H1 (cell line): ENCODE results near the gene CD164. TPM values are rescaled to one million over a fixed set of nuclear protein-coding genes. Genes with fewer than 3 reads are reported as not detected.

Experiments used
- CTCF ChIA-PET: fragments of 300-600 bp; sonication (Branson Sonifier 250); formaldehyde crosslinking; loops from one replicate; lab custom pipeline; 2021; ENCODE audit not compliant: partially characterized antibody; lab: Charles Lee
- POLR2A ChIA-PET: fragments of 300-600 bp; sonication (Branson Sonifier 250); formaldehyde crosslinking; loops from one replicate; lab custom pipeline; 2021; ENCODE audit warnings: inconsistent platforms; ENCODE audit not compliant: partially characterized antibody; lab: Charles Lee
- DNase-seq, 2 experiments: peaks; one replicate each; pipeline versions ENCODE4 v3.0.0 to v3.0.0-alpha.2; 2010 to 2022; ENCODE audit warnings: low spot score in 2 of 2, low read depth in 1 of 2, mixed read lengths in 1 of 2
- FAIRE-seq: peaks from 2 replicates; lab custom pipeline; 2011; peaks lifted over from hg19 to GRCh38; lab: Jason Lieb, UNC
- H2AFZ ChIP-seq: 2 replicates; pipeline ENCODE4 v1.8.1; 2012; ENCODE audit warnings: low read length, inconsistent platforms
- H2AK5ac ChIP-seq: 2 replicates; pipeline ENCODE4 v1.6.1; 2013; ENCODE audit warnings: low read depth, low read length
- H2BK120ac ChIP-seq: replicated peaks from 2 replicates; pipeline ENCODE3; 2013; ENCODE audit warnings: low read depth, low read length, inconsistent platforms
- H2BK12ac ChIP-seq: 2 replicates; pipeline ENCODE4 v1.6.1; 2013; ENCODE audit warnings: low read depth, low read length
- H2BK15ac ChIP-seq: 2 replicates; pipeline ENCODE4 v1.6.1; 2013; ENCODE audit warnings: low read length
- H2BK20ac ChIP-seq: 2 replicates; pipeline ENCODE4 v1.6.1; 2013; ENCODE audit warnings: low read length
- H2BK5ac ChIP-seq: 2 replicates; pipeline ENCODE4 v1.6.1; 2013; ENCODE audit warnings: low read depth, low read length
- H3K14ac ChIP-seq: 2 replicates; pipeline ENCODE4 v1.6.1; 2013; ENCODE audit warnings: inconsistent platforms; ENCODE audit not compliant: insufficient read length
- H3K18ac ChIP-seq: 2 replicates; pipeline ENCODE4 v1.6.1; 2013; ENCODE audit warnings: low read length; ENCODE audit errors: extremely low read depth
- H3K23ac ChIP-seq: 2 replicates; pipeline ENCODE4 v1.6.1; 2013; ENCODE audit warnings: inconsistent platforms; ENCODE audit not compliant: insufficient read length
- H3K23me2 ChIP-seq: 2 replicates; pipeline ENCODE4 v1.6.1; 2013; ENCODE audit warnings: low read depth, low read length
- H3K27ac ChIP-seq: 2 replicates; pipeline ENCODE4 v1.6.1; 2011; ENCODE audit warnings: low read depth, low read length, inconsistent platforms
- H3K27me3 ChIP-seq, 4 experiments: replicated peaks in 1 of 4; 1 replicate in 1 of 4; 2 replicates in 3 of 4; pipeline versions ENCODE4 v1.6.1 to v1.8.1; 2011 to 2013; ENCODE audit warnings: low read length in 3 of 4, mild to moderate bottlenecking in 3 of 4, inconsistent platforms in 2 of 4, mixed read lengths in 2 of 4, moderate library complexity in 1 of 4; ENCODE audit not compliant: control insufficient read depth in 3 of 4, insufficient read depth in 3 of 4; ENCODE audit errors: extremely low read depth in 1 of 4
- H3K36me3 ChIP-seq, 4 experiments: 2 replicates each; pipeline versions ENCODE4 v1.6.1 to v1.8.1; 2011 to 2013; ENCODE audit warnings: mild to moderate bottlenecking in 4 of 4, low read length in 3 of 4, moderate library complexity in 2 of 4, control low read depth in 1 of 4, inconsistent platforms in 1 of 4; ENCODE audit not compliant: insufficient read depth in 4 of 4, control insufficient read depth in 2 of 4
- H3K4ac ChIP-seq: replicated peaks from 2 replicates; pipeline ENCODE3; 2013; ENCODE audit warnings: low read length, low read depth, mixed read lengths, inconsistent platforms; ENCODE audit not compliant: insufficient read length
- H3K4me1 ChIP-seq, 4 experiments: replicated peaks in 1 of 4; 1 replicate in 1 of 4; 2 replicates in 3 of 4; pipeline versions ENCODE4 v1.6.1 to v1.8.1; 2011 to 2013; ENCODE audit warnings: low read length in 3 of 4, inconsistent platforms in 2 of 4, mixed read lengths in 1 of 4; ENCODE audit not compliant: insufficient read depth in 4 of 4, control insufficient read depth in 3 of 4
- H3K4me2 ChIP-seq, 2 experiments: 2 replicates each; pipeline versions ENCODE4 v1.6.1 to v1.8.1; 2011 to 2013; ENCODE audit warnings: low read depth in 2 of 2, low read length in 2 of 2, control low read depth in 1 of 2, inconsistent platforms in 1 of 2, mild to moderate bottlenecking in 1 of 2; ENCODE audit not compliant: insufficient read depth in 1 of 2
- H3K4me3 ChIP-seq, 4 experiments: fragments of 200-600, 300-600 bp in 1 of 4; sonication (generic), shearing (Covaris generic), sonication (Bioruptor Twin) in 1 of 4; 2 replicates each; pipeline versions ENCODE4 v1.5.1 to v1.8.1; 2011 to 2016; ENCODE audit warnings: low read length in 4 of 4, low read depth in 3 of 4, control low read depth in 2 of 4, inconsistent platforms in 2 of 4, mild to moderate bottlenecking in 2 of 4, mixed read lengths in 1 of 4, moderate library complexity in 1 of 4; ENCODE audit not compliant: insufficient read depth in 2 of 4; ENCODE audit errors: extremely low read depth in 1 of 4
- H3K56ac ChIP-seq: replicated peaks from 2 replicates; pipeline ENCODE3; 2013; ENCODE audit warnings: low read depth, mild to moderate bottlenecking, mixed read lengths, low read length, inconsistent platforms; ENCODE audit not compliant: insufficient read length
- H3K79me1 ChIP-seq: 2 replicates; pipeline ENCODE4 v1.6.1; 2013; ENCODE audit warnings: low read depth, low read length, control low read depth
- H3K79me2 ChIP-seq, 2 experiments: 2 replicates each; pipeline versions ENCODE4 v1.6.1 to v1.8.1; 2012 to 2013; ENCODE audit warnings: low read length in 2 of 2, mild to moderate bottlenecking in 2 of 2, inconsistent platforms in 1 of 2; ENCODE audit not compliant: insufficient read depth in 2 of 2, control insufficient read depth in 1 of 2
- H3K9ac ChIP-seq, 4 experiments: replicated peaks in 1 of 4; 1 replicate in 1 of 4; 2 replicates in 3 of 4; pipeline versions ENCODE4 v1.6.1 to v1.8.1; 2011 to 2013; ENCODE audit warnings: low read depth in 3 of 4, low read length in 3 of 4, control low read depth in 2 of 4, mild to moderate bottlenecking in 2 of 4, moderate library complexity in 2 of 4, inconsistent platforms in 1 of 4; ENCODE audit errors: extremely low read depth in 1 of 4
- H3K9me3 ChIP-seq, 2 experiments: 2 replicates each; pipeline versions ENCODE4 v1.6.1 to v1.8.1; 2012 to 2013; ENCODE audit warnings: mild to moderate bottlenecking in 2 of 2, moderate library complexity in 2 of 2, control low read depth in 1 of 2, inconsistent platforms in 1 of 2, low read depth in 1 of 2, low read length in 1 of 2, mixed read lengths in 1 of 2; ENCODE audit not compliant: insufficient read depth in 2 of 2
- H4K20me1 ChIP-seq, 2 experiments: replicated peaks in 1 of 2; 2 replicates each; pipeline versions ENCODE3 to v1.8.1; 2011 to 2013; ENCODE audit warnings: inconsistent platforms in 2 of 2, low read length in 2 of 2, mild to moderate bottlenecking in 1 of 2; ENCODE audit not compliant: insufficient read depth in 2 of 2, control insufficient read depth in 1 of 2
- H4K5ac ChIP-seq: 2 replicates; pipeline ENCODE4 v1.6.1; 2013; ENCODE audit warnings: low read length, low read depth, mixed read lengths, inconsistent platforms; ENCODE audit not compliant: insufficient read length
- H4K8ac ChIP-seq: 2 replicates; pipeline ENCODE4 v1.8.0; 2013; ENCODE audit warnings: mild to moderate bottlenecking, moderate library complexity, low read length, inconsistent platforms; ENCODE audit not compliant: insufficient read depth; ENCODE audit errors: extremely low read depth
- H4K91ac ChIP-seq: replicated peaks from 2 replicates; pipeline ENCODE3; 2013; ENCODE audit warnings: low read length, mixed read lengths, inconsistent platforms; ENCODE audit not compliant: insufficient read length
- CBX5 ChIP-seq: fragments of 300-800, 300-1000 bp; sonication (generic); IDR thresholded peaks from 2 replicates; pipeline ENCODE4 v1.7.1; 2016; ENCODE audit warnings: antibody characterized with exemption, low read length, low read depth
- WGBS, 2 experiments: shearing (Covaris generic) in 1 of 2; methylation state at CpG; one replicate each; pipeline versions ENCODE4 v1.1.6 to v1.1.7; 2013 to 2015; ENCODE audit warnings: low lambda C conversion rate in 2 of 2, mixed read lengths in 2 of 2, inconsistent platforms in 1 of 2, low coverage in 1 of 2, missing lambda C conversion rate in 1 of 2; ENCODE audit not compliant: insufficient replicate concordance in 2 of 2, insufficient coverage in 1 of 2, insufficient read length in 1 of 2; ENCODE audit errors: extremely low coverage in 1 of 2, missing lambda C conversion rate in 1 of 2; 5-methylcytosine and 5-hydroxymethylcytosine counted together
- polyA plus RNA-seq, 7 experiments: library from polyadenylated mRNA; depleted of rRNA in 3 of 7; stranded (reverse) in 5 of 7; unstranded in 2 of 7; fragments of >200 nt in 5 of 7; fragments of 200-250 nt in 2 of 7; gene quantifications; 1 replicate in 5 of 7; 2 replicates in 1 of 7; 4 replicates in 1 of 7; pipeline versions ENCODE4 v1.2.1 to v1.2.3, GENCODE V29; 2011 to 2013; ENCODE audit warnings: missing spikeins in 2 of 7, mixed read lengths in 2 of 7
- total RNA-seq: library from RNA; stranded (reverse); fragmentation: NEBNext Ultra II Directional; extraction: Animal tissue kit (Norgen Biotek cat#: 25700); gene quantifications from 2 replicates; pipeline ENCODE4 v1.2.1, GENCODE V29; 2021

Gene CD164
- total and polyA plus RNA-seq, 2 of the 8 experiments (the other 6 are each of a cell fraction or from before 2014, with no cell fraction given), result 69.3 to 94.3 TPM

GRCh38 chr6:109356237-109356636 is 26.0 kb downstream of the CD164 start:
- H3K23ac ChIP-seq, result no peak overlapping the region
- no peak overlapping the region for H2BK120ac ChIP-seq
- CTCF ChIA-PET, result interaction anchor here (0.7 kb wide), 1 partner anchor 153 kb away, joined by 3 read pairs; no protein-coding TSS in a partner anchor
- peaks cover 7 to 16% of the 10 kb centered on the region in 2 experiments; a peak in 1 of 4 replicates for H3K9me3 ChIP-seq
- no peak overlapping the region for H2BK20ac ChIP-seq
- no peak overlapping the region for H3K18ac ChIP-seq
- no peak overlapping the region for H3K27ac ChIP-seq
- FAIRE-seq, result no peak
- no peaks in the 10 kb centered on the region for H3K79me2 ChIP-seq
- no peak overlapping the region for H3K4me3 ChIP-seq
- DNase-seq, result no peak
- H4K20me1 ChIP-seq, result no peaks in the 10 kb centered on the region
- H4K5ac ChIP-seq, result no peak overlapping the region
- no peak overlapping the region for H2BK5ac ChIP-seq
- no peaks in the 10 kb centered on the region for H3K27me3 ChIP-seq
- no peak overlapping the region for H3K4ac ChIP-seq
- POLR2A ChIA-PET, result interaction anchor here (0.6 kb wide), 1 partner anchor 173 kb away, joined by 3 read pairs; no protein-coding TSS in a partner anchor
- H3K36me3 ChIP-seq, result peaks cover 0 to 33% (median 15%) of the 10 kb centered on the region in 4 experiments; a peak in 6 of 8 replicates
- H3K56ac ChIP-seq, result no peak overlapping the region
- no peak overlapping the region for H3K14ac ChIP-seq
- H2BK12ac ChIP-seq, result no peak overlapping the region
- H3K23me2 ChIP-seq, result no peaks in the 10 kb centered on the region
- H2AFZ ChIP-seq, result no peak overlapping the region
- no peak overlapping the region for H3K9ac ChIP-seq
- WGBS, 2 experiments, result 89% methylated on average over 3 of the region's 3 CpGs; no CpG with 5 or more reads in 1 of the 2 experiments
- H4K91ac ChIP-seq, result no peak overlapping the region
- no peak overlapping the region for H3K4me2 ChIP-seq
- no peaks in the 10 kb centered on the region for H3K79me1 ChIP-seq
- H4K8ac ChIP-seq, result no peak overlapping the region
- H3K4me1 ChIP-seq, result no peaks in the 10 kb centered on the region
- no peak overlapping the region for H2BK15ac ChIP-seq
- no peak overlapping the region for H2AK5ac ChIP-seq
- TF ChIP-seq CBX5, result no peak
